T-helper 1 cell treated with Interleukin-12 subunit alpha and Interleukin-12 subunit beta and Interleukin-4 antibody, amounts not matched to agents 30 ng/mL and 1 ng/mL, for 36 hours (primary cell): ENCODE results near the gene THTPA. TPM values are rescaled to one million over a fixed set of nuclear protein-coding genes. Genes with fewer than 3 reads are reported as not detected.

Source experiments
- intact Hi-C: fragments of 100-400 bp; cut with micrococcal nuclease; formaldehyde crosslinking; loops from one replicate; pipeline ENCODE4 v1.15.1; 2024
- total RNA-seq: library from RNA; stranded (reverse); gene quantifications from 2 replicates; pipeline ENCODE4 v1.2.3, GENCODE V29; 2022

THTPA gene
- 16.8 and 17.7 TPM in 2 replicates for total RNA-seq

GRCh38 chr14:23555882-23556699, at the start of gene THTPA:
Gene THTPA, plus strand, starts transcription at chr14:23556271. Its CDS starts 487 bp downstream, at chr14:23556758.
- intact Hi-C loops = loop anchor here (1.0 to 10.0 kb wide), 10 partner anchors 11 to 971 kb away; partner anchors contain the start of genes AP1G2, DAD1, DCAF11 and EMC9

- intact Hi-C loops = no loop called here
Observed at GRCh38 chr14:23512156-23512555, 43.9 kb upstream of the THTPA start.

GRCh38 chr14:23513005-23513817, 42.9 kb upstream of the THTPA start:
- intact Hi-C loops = no loop called here

- intact Hi-C loops = no loop called here
Observed at GRCh38 chr14:23513818-23514643, 42.0 kb upstream of the THTPA start.

- intact Hi-C loops = no loop called here
Observed at GRCh38 chr14:23514644-23514957, 41.5 kb upstream of the THTPA start.

GRCh38 chr14:23517650-23518326, 38.3 kb upstream of the THTPA start:
- intact Hi-C loops = no loop called here

GRCh38 chr14:23518709-23519108, 37.4 kb upstream of the THTPA start:
- intact Hi-C loops = no loop called here

GRCh38 chr14:23520899-23521533, 35.1 kb upstream of the THTPA start:
- intact Hi-C loops = no loop called here

GRCh38 chr14:23521785-23522640, 34.1 kb upstream of the THTPA start:
- intact Hi-C loops = no loop called here

GRCh38 chr14:23522643-23523198, 33.4 kb upstream of the THTPA start:
- intact Hi-C loops = no loop called here

- intact Hi-C loops = no loop called here
Observed at GRCh38 chr14:23523229-23524016, 32.6 kb upstream of the THTPA start.

GRCh38 chr14:23524954-23525353, 31.1 kb upstream of the THTPA start:
- intact Hi-C loops = no loop called here

GRCh38 chr14:23525611-23526010, 30.5 kb upstream of the THTPA start:
- intact Hi-C loops = no loop called here

- intact Hi-C loops = no loop called here
Observed at GRCh38 chr14:23528555-23528954, 27.5 kb upstream of the THTPA start.

GRCh38 chr14:23529016-23529415, 27.1 kb upstream of the THTPA start:
- intact Hi-C loops = no loop called here

GRCh38 chr14:23530375-23531055, 25.6 kb upstream of the THTPA start:
- intact Hi-C loops = no loop called here

GRCh38 chr14:23531391-23531790, 24.7 kb upstream of the THTPA start:
- intact Hi-C loops = no loop called here

GRCh38 chr14:23532658-23533057, 23.4 kb upstream of the THTPA start:
- intact Hi-C loops = no loop called here
